WTC11 (cell line): ENCODE data around the gene LRRC8C. TPM values are rescaled to one million over a fixed set of nuclear protein-coding genes. Genes with fewer than 3 reads are reported as not detected.

Experiments
- ATAC-seq: fragments of 200-7000 bp; cut with Tn5 transposase; 2 replicates; pipeline ENCODE4 v1.10.0; 2021; ENCODE audit warnings: mild to moderate bottlenecking, moderate library complexity
- CTCF ChIA-PET: fragments of 300-600 bp; sonication (Branson Sonifier 250); formaldehyde crosslinking; loops from one replicate; lab custom pipeline; 2021; ENCODE audit warnings: antibody characterized with exemption; lab: Charles Lee
- POLR2A ChIA-PET: fragments of 350-600 bp; sonication (Branson Sonifier 250); formaldehyde crosslinking; loops from one replicate; lab custom pipeline; 2021; ENCODE audit warnings: antibody characterized with exemption; lab: Charles Lee
- DNase-seq: peaks from one replicate; pipeline ENCODE4 v3.0.0; 2021; ENCODE audit warnings: low spot score
- H3K27ac Mint-ChIP-seq: 2 replicates; pipeline ENCODE4 v1.8.0; 2021; ENCODE audit warnings: mixed read lengths
- H3K27me3 Mint-ChIP-seq: 2 replicates; pipeline ENCODE4 v1.8.0; 2021; ENCODE audit warnings: low read depth, mild to moderate bottlenecking, moderate library complexity, mixed read lengths
- H3K36me3 Mint-ChIP-seq: 2 replicates; pipeline ENCODE4 v1.8.0; 2021; ENCODE audit warnings: mixed read lengths
- H3K4me1 Mint-ChIP-seq: 2 replicates; pipeline ENCODE4 v1.8.0; 2022; ENCODE audit warnings: mixed read lengths
- H3K4me3 Mint-ChIP-seq: 2 replicates; pipeline ENCODE4 v1.8.0; 2021; ENCODE audit warnings: mild to moderate bottlenecking, moderate library complexity, mixed read lengths
- H3K9me3 Mint-ChIP-seq: 2 replicates; pipeline ENCODE4 v1.8.0; 2021; ENCODE audit warnings: mixed read lengths
- ARID4B ChIP-seq: sonication (generic); formaldehyde crosslinking; IDR thresholded peaks from 2 replicates; pipeline ENCODE4 v1.8.0; 2023; ENCODE audit warnings: missing genetic modification reagents, mild to moderate bottlenecking, borderline replicate concordance
- ATF1 ChIP-seq: sonication (generic); formaldehyde crosslinking; IDR thresholded peaks from 2 replicates; pipeline ENCODE4 v1.8.1; 2023; ENCODE audit warnings: mild to moderate bottlenecking, moderate library complexity, missing genetic modification reagents
- E2F4 ChIP-seq: sonication (generic); formaldehyde crosslinking; IDR thresholded peaks from 2 replicates; pipeline ENCODE4 v1.8.1; 2022; ENCODE audit warnings: low read depth, mild to moderate bottlenecking, moderate library complexity, missing genetic modification reagents, borderline replicate concordance
- ELF4 ChIP-seq: sonication (generic); formaldehyde crosslinking; IDR thresholded peaks from 2 replicates; pipeline ENCODE4 v1.8.1; 2022; ENCODE audit warnings: low read depth, mild to moderate bottlenecking, moderate library complexity, missing genetic modification reagents
- IRF1 ChIP-seq: sonication (generic); formaldehyde crosslinking; IDR thresholded peaks from 2 replicates; pipeline ENCODE4 v1.8.0; 2023; ENCODE audit warnings: missing genetic modification reagents
- MLX ChIP-seq: sonication (generic); formaldehyde crosslinking; IDR thresholded peaks from 2 replicates; pipeline ENCODE4 v1.8.1; 2023; ENCODE audit warnings: mild to moderate bottlenecking, missing genetic modification reagents, moderate library complexity
- RELA ChIP-seq: sonication (generic); formaldehyde crosslinking; IDR thresholded peaks from 2 replicates; pipeline ENCODE4 v1.8.1; 2022; ENCODE audit warnings: missing genetic modification reagents, mild to moderate bottlenecking, borderline replicate concordance
- SOX15 ChIP-seq: fragments of 250-450 bp; sonication (Bioruptor Pico); IDR thresholded peaks from 2 replicates; pipeline ENCODE4 v1.9.0; 2021; ENCODE audit warnings: mild to moderate bottlenecking
- ZBTB21 ChIP-seq: sonication (generic); formaldehyde crosslinking; IDR thresholded peaks from 2 replicates; pipeline ENCODE4 v1.8.1; 2023; ENCODE audit warnings: mild to moderate bottlenecking, missing genetic modification reagents, borderline replicate concordance
- ZNF232 ChIP-seq: sonication (generic); formaldehyde crosslinking; IDR thresholded peaks from 2 replicates; pipeline ENCODE4 v1.8.0; 2022; ENCODE audit warnings: mild to moderate bottlenecking, missing genetic modification reagents
- ZNF317 ChIP-seq: sonication (generic); formaldehyde crosslinking; IDR thresholded peaks from 2 replicates; pipeline ENCODE4 v1.8.1; 2023; ENCODE audit warnings: low read depth, mild to moderate bottlenecking, moderate library complexity, missing genetic modification reagents, borderline replicate concordance
- ZNF512 ChIP-seq: sonication (generic); formaldehyde crosslinking; IDR thresholded peaks from 2 replicates; pipeline ENCODE4 v1.8.1; 2022; ENCODE audit warnings: missing genetic modification reagents, borderline replicate concordance
- total RNA-seq: library from RNA; stranded (reverse); gene quantifications from 3 replicates; pipeline ENCODE4 v1.2.3, GENCODE V29; 2021
- TF ChIP-seq, protein P1 (sequence below): fragments of 250-450 bp; sonication (Bioruptor Pico); IDR thresholded peaks from 2 replicates; pipeline ENCODE4 v1.9.0; 2021; ENCODE audit warnings: mild to moderate bottlenecking
- TF ChIP-seq, protein P2 (sequence below): fragments of 250-450 bp; sonication (Bioruptor Pico); IDR thresholded peaks from 2 replicates; pipeline ENCODE4 v1.9.0; 2021; ENCODE audit warnings: mild to moderate bottlenecking

The LRRC8C gene
- total RNA-seq, 1 experiment from 2014 or later, result 1.8 TPM

GRCh38 chr1:89613928-89614327 is 19.0 kb upstream of the LRRC8C start:
- DNase-seq (no peak), ATAC-seq (no peak)
- H3K27ac Mint-ChIP-seq, result no peak overlapping the region
- ChIA-PET POLR2A (no interaction called here), CTCF (interaction anchor here (1.2 to 1.3 kb wide), 2 partner anchors 130 to 149 kb away, joined by 3 to 4 read pairs; no protein-coding TSS in a partner anchor)
- H3K4me3 Mint-ChIP-seq, result no peak overlapping the region
- H3K4me1 Mint-ChIP-seq, result peaks cover 8% of the 10 kb centered on the region
- peaks cover 31% of the 10 kb centered on the region for H3K36me3 Mint-ChIP-seq
- TF ChIP-seq ZNF232, result no peak
- TF ChIP-seq IRF1 (CRISPR knock-in tag), result no peak
- no peaks in the 10 kb centered on the region for H3K27me3 Mint-ChIP-seq
- peaks cover 27% of the 10 kb centered on the region for H3K9me3 Mint-ChIP-seq

DNA sequence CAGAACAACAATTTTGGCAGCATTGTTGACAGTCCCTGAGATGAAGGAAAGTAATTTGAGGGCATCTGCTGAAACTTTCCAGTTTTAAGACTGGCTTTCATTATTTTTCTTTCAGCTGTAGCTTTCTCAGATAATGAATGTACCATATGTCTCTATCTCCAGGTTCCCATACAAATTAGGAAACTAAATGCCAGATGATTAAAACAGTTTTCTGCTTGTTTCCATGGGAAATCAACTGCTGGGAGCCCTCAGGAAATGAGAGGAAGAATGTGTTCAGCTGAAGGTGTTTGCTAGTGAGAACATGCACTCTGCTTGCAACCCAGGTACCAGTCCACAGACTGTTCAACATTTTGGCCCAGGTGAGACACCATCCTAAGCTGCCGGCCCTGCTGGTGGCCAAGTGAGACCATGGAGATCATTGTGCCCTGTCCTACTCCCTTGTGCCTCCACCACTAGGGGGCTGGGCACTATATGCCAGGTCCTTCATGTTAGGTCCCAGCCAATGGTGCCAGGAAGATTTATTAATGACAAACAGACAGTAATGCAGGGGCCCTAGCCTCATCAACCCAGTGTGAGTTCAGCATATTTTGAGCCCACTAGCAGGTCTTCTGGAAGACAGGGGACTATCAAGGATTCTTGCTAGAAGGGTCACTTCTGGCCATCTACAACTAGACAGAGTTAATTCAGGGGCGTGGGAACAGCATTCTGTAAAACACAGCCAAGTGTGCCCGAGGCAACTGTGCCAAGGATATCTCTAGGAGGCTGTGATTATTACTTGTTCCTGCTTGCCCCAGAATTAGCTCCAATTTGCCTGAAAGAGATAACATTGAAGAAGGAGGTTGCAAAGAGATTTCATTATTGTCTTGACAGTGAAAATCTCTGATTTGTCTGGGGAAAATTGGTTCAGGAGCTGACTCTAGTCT is 17.0 kb upstream of the LRRC8C start:
- TF ChIP-seq ELF4 (CRISPR knock-in tag) (no peak), ZNF512 (CRISPR knock-in tag) (no peak), ZNF317 (CRISPR knock-in tag) (no peak)
- TF ChIP-seq, protein P1, sequence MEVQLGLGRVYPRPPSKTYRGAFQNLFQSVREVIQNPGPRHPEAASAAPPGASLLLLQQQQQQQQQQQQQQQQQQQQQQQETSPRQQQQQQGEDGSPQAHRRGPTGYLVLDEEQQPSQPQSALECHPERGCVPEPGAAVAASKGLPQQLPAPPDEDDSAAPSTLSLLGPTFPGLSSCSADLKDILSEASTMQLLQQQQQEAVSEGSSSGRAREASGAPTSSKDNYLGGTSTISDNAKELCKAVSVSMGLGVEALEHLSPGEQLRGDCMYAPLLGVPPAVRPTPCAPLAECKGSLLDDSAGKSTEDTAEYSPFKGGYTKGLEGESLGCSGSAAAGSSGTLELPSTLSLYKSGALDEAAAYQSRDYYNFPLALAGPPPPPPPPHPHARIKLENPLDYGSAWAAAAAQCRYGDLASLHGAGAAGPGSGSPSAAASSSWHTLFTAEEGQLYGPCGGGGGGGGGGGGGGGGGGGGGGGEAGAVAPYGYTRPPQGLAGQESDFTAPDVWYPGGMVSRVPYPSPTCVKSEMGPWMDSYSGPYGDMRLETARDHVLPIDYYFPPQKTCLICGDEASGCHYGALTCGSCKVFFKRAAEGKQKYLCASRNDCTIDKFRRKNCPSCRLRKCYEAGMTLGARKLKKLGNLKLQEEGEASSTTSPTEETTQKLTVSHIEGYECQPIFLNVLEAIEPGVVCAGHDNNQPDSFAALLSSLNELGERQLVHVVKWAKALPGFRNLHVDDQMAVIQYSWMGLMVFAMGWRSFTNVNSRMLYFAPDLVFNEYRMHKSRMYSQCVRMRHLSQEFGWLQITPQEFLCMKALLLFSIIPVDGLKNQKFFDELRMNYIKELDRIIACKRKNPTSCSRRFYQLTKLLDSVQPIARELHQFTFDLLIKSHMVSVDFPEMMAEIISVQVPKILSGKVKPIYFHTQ (CRISPR knock-in tag), result no peak
- POLR2A ChIA-PET, result no interaction called here
- DNase-seq (no peak), ATAC-seq (peak; percentile 82)
- Mint-ChIP-seq H3K36me3 (peaks cover 33% of the 10 kb centered on the region), H3K27ac (no peak overlapping the region), H3K4me1 (peaks cover 6% of the 10 kb centered on the region), H3K9me3 (peaks cover 30% of the 10 kb centered on the region), H3K27me3 (no peaks in the 10 kb centered on the region), H3K4me3 (no peak overlapping the region)
- CTCF ChIA-PET, result interaction anchor here (2.5 kb wide), 1 partner anchor 147 kb away, joined by 11 read pairs; no protein-coding TSS in a partner anchor

- POLR2A ChIA-PET, result no interaction called here
- Mint-ChIP-seq H3K4me1 (peaks cover 4% of the 10 kb centered on the region), H3K4me3 (no peak overlapping the region), H3K36me3 (peaks cover 33% of the 10 kb centered on the region), H3K27ac (no peak overlapping the region), H3K9me3 (peaks cover 30% of the 10 kb centered on the region), H3K27me3 (no peaks in the 10 kb centered on the region)
- no peak for DNase-seq
- CTCF ChIA-PET, result interaction anchor here (2.5 kb wide), 1 partner anchor 146 kb away, joined by 11 read pairs; no protein-coding TSS in a partner anchor
- no peak for ATAC-seq
- no peak for TF ChIP-seq RELA (CRISPR knock-in tag)
- no peak for TF ChIP-seq ARID4B
- TF ChIP-seq MLX (CRISPR knock-in tag), result no peak
- TF ChIP-seq IRF1 (CRISPR knock-in tag), result no peak
- no peak for TF ChIP-seq E2F4 (CRISPR knock-in tag)
- no peak for TF ChIP-seq ATF1 (CRISPR knock-in tag)
- TF ChIP-seq SOX15 (CRISPR knock-in tag), result no peak
- TF ChIP-seq ZBTB21 (CRISPR knock-in tag), result no peak
- TF ChIP-seq, protein P2, sequence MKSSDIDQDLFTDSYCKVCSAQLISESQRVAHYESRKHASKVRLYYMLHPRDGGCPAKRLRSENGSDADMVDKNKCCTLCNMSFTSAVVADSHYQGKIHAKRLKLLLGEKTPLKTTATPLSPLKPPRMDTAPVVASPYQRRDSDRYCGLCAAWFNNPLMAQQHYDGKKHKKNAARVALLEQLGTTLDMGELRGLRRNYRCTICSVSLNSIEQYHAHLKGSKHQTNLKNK (CRISPR knock-in tag), result no peak
Measured at GRCh38 chr1:89616844-89617627, 15.9 kb upstream of the LRRC8C start.
